ENCODE measurements around the gene DCDC2B.

DNA sequence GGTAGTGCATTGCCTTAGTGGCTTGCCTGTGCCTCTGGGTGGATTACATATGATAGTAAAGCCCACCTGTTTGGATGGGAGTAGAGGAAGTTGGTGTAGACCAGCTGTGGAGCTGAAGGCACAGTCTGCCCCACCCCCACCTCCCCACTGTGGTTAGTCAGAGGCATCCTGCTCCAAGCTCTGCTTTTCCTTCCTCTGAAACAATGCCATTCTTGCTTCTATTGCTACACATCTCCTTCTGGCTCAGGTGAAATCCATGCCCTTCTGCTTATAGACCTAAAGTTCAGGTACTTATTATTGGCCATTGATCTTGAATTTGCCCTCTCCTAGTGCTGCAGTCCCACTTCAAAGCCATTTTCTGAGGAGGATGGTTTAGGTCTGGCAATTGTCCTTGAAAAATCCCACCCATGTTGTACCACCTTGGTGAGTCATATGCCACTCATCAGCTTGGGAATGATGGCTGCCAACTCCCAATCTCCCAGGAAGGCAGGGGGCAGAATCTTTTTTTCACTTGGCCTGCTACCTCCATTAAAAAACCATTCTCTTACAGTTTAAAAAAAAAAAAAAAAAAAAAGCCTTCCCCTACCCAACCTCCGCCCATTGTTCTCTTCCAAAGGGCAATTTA lies 36.2 kb upstream of the DCDC2B start:
- TF ChIP-seq, protein P1, sequence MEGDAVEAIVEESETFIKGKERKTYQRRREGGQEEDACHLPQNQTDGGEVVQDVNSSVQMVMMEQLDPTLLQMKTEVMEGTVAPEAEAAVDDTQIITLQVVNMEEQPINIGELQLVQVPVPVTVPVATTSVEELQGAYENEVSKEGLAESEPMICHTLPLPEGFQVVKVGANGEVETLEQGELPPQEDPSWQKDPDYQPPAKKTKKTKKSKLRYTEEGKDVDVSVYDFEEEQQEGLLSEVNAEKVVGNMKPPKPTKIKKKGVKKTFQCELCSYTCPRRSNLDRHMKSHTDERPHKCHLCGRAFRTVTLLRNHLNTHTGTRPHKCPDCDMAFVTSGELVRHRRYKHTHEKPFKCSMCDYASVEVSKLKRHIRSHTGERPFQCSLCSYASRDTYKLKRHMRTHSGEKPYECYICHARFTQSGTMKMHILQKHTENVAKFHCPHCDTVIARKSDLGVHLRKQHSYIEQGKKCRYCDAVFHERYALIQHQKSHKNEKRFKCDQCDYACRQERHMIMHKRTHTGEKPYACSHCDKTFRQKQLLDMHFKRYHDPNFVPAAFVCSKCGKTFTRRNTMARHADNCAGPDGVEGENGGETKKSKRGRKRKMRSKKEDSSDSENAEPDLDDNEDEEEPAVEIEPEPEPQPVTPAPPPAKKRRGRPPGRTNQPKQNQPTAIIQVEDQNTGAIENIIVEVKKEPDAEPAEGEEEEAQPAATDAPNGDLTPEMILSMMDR (IDR thresholded peaks at IDR 0.05 in 2 of 3, conservative IDR thresholded peaks at IDR 0.05 in 1 of 3; ENCODE audit: insufficient read depth in 2 of 3, low read depth in 1 of 3, low read length in 3 of 3) = no peak
- TF ChIP-seq ZBTB8A (IDR thresholded peaks at IDR 0.05; ENCODE audit: partially characterized antibody) = no peak
- no peak for TF ChIP-seq ZNF217 (CRISPR knock-in tag; IDR thresholded peaks at IDR 0.05)

Measured in K562 (cell line).